Placental epithelial cell (primary cell): ENCODE results near the gene MMRN2. TPM values are rescaled to one million over a fixed set of nuclear protein-coding genes. Genes with fewer than 3 reads are reported as not detected.

Experiments used
- small RNA-seq: library from RNA; depleted of rRNA; stranded (forward); fragments of <200 nt; gene quantifications from one replicate; pipeline ENCODE3, GENCODE V24; 2012
- total RNA-seq: library from RNA; depleted of rRNA; stranded (reverse); fragments of >200 nt; gene quantifications from 2 replicates; pipeline ENCODE4 v1.2.3, GENCODE V29; 2012

The MMRN2 gene, protein sequence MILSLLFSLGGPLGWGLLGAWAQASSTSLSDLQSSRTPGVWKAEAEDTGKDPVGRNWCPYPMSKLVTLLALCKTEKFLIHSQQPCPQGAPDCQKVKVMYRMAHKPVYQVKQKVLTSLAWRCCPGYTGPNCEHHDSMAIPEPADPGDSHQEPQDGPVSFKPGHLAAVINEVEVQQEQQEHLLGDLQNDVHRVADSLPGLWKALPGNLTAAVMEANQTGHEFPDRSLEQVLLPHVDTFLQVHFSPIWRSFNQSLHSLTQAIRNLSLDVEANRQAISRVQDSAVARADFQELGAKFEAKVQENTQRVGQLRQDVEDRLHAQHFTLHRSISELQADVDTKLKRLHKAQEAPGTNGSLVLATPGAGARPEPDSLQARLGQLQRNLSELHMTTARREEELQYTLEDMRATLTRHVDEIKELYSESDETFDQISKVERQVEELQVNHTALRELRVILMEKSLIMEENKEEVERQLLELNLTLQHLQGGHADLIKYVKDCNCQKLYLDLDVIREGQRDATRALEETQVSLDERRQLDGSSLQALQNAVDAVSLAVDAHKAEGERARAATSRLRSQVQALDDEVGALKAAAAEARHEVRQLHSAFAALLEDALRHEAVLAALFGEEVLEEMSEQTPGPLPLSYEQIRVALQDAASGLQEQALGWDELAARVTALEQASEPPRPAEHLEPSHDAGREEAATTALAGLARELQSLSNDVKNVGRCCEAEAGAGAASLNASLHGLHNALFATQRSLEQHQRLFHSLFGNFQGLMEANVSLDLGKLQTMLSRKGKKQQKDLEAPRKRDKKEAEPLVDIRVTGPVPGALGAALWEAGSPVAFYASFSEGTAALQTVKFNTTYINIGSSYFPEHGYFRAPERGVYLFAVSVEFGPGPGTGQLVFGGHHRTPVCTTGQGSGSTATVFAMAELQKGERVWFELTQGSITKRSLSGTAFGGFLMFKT
- total RNA-seq = 1.3 and 5.5 TPM in 2 replicates

DNA sequence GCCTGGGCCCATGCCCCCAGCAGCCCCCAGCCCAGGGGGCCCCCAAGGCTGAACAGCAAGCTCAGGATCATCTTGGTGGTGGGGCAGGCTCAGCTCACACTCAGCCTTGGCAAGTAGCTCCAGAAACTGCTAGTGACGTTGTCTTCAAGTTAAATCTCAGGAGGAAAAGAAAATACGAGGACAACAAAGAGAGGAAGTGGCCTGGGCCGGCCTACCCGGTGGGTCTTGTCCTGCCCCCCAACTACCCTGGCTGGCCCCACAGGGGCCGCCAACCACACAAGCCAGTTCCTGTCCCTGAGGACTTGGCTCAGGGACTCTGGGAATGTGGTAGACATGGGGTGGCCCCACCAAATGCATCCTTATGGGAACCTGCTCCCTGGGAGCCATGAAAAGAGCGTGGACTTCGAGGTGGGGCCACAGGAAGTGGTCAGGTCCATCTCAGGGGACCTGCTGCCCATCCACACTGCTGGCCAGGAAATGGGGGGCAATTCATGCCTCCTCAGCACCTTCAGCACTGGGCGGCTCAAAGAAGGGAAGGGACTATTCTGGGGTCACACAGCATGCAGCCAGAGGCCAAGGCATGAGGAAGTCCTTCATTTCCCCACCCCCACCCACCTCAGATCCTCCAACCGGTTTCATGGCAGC is at the start of gene MMRN2:
Gene MMRN2 (minus strand): TSS at position 145 of the 645 bp plus-strand sequence. CDS start 74 bp downstream, at position 71.

DNA sequence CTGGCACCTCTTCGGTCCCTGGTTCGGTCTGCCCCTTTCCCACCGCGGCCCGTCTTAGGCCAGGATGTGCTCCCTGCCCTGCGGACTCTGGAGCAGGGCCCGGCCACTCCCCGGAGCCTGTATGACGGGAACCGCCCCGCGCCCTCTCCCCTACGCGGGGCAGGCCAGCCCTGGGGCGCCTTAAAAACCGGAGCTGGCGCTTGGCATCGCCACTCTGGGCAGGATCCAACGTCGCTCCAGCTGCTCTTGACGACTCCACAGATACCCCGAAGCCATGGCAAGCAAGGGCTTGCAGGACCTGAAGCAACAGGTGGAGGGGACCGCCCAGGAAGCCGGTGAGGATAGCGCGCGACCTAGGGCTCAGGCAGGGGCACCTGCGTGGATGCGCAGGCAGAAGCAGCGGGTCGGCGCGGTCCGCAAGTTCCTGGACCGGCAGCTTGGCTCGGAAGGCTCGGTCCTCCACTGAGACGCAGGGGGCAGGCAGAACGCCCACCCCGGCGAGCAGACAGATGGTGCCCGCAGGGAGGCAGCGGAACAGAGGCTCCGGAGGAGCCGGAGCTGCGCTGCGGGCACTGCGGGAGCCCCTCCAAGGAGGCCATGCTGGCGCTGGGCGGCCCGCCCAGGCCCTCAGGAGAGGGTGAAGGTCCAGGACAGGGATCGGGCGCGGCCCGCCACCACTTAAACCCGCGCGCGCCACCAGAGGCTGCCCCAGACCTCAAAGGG is 11.0 kb upstream of the MMRN2 start, which contains the start of gene ADIRF:
Gene ADIRF (plus strand): TSS at position 212 of the 723 bp plus-strand sequence. CDS start 63 bp downstream, at position 275.

DNA sequence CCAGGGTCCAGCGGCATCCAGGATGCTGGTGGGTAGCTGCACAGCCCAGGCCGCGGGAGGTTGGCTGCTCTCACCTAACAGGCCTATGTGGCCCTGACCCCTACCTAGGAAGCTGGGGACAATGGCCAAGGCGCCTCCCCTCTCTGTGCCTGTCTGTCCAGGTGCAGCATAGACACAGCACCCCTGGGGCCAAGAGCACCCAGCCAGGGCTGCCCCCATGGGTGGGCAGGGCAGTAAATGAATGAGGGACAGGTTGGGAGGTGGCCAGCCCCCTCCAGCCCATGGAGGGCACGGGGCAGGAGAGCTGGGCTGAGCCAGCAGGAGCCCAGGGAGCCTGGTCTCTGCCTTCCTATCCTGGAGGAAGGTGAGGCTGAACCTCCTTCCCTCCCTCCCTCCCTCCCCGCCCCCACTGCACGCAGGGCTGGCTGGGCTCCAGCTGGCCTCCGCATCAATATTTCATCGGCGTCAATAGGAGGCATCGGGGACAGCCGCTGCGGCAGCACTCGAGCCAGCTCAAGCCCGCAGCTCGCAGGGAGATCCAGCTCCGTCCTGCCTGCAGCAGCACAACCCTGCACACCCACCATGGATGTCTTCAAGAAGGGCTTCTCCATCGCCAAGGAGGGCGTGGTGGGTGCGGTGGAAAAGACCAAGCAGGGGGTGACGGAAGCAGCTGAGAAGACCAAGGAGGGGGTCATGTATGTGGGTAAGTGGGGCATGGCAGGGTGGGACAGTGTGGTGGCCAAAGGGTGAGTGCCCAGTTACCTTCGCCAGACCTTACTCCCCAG is 893 bp upstream of the MMRN2 start, which contains the start of gene SNCG:
Gene SNCG (plus strand): TSS at position 484 of the 785 bp plus-strand sequence. CDS start 99 bp downstream, at position 583.

Small RNA genes within 50 kb of the gene (small RNA-seq; reads per million reads assigned to genes)
- gene BMS1P3 (not detected), gene RNU1-19P (1.0 reads per million, percentile 58 among the genes with 10 or more reads in this experiment)

Other genes with a start within 250 kb of the MMRN2 start
- 42.4 and 52.5 TPM in 2 replicates for gene BMPR1A, start 201.0 kb downstream of the MMRN2 start, total RNA-seq
- 1.3 and 1.6 TPM in 2 replicates for gene SNCG, start 984 bp upstream of the MMRN2 start, total RNA-seq
- gene ADIRF, start 10.9 kb upstream of the MMRN2 start, total RNA-seq = 3.5 TPM in 1 of 2 replicates, not detected in the other
- not detected in 2 replicates for gene FAM25A, start 62.7 kb upstream of the MMRN2 start, total RNA-seq
- gene GLUD1, start 137.2 kb upstream of the MMRN2 start, total RNA-seq = 205 and 226 TPM in 2 replicates
- 31.4 and 34.8 TPM in 2 replicates for gene SHLD2, start 137.6 kb upstream of the MMRN2 start, total RNA-seq